ENCODE data around the gene MED26.

- TF ChIP-seq CTCF (IDR thresholded peaks at IDR 0.05; ENCODE audit: poor library complexity) (no peak), EZH2phosphoT487 (IDR thresholded peaks at IDR 0.05; ENCODE audit: low read depth, severe bottlenecking, unreplicated experiment) (no peak), EZH2 (IDR thresholded peaks at IDR 0.05; ENCODE audit: borderline replicate concordance) (no peak)
Observed at GRCh38 chr19:16673231-16673630, 45.2 kb upstream of the MED26 start.

Data from hepatocyte (in vitro differentiated cells).